GM19099 (cell line): ENCODE results near the gene GRK6.

Source experiments
- POLR2A ChIP-seq: IDR thresholded peaks from 3 replicates; pipeline ENCODE4 v1.6.1; 2011; ENCODE audit warnings: low read depth; ENCODE audit not compliant: insufficient read length; ENCODE audit errors: extremely low read depth

Gene GRK6

GRCh38 chr5:177426566-177427210 is at the start of gene GRK6:
GRK6 (plus strand) TSS chr5:177426676; CDS start chr5:177426846, 170 bp downstream.
- TF ChIP-seq POLR2A = peak; percentile 66

- TF ChIP-seq POLR2A = no peak
Measured at GRCh38 chr5:177377851-177378776, 48.4 kb upstream of the GRK6 start.

GRCh38 chr5:177378884-177379883 is 47.3 kb upstream of the GRK6 start:
- peak; percentile 25 for TF ChIP-seq POLR2A

- no peak for TF ChIP-seq POLR2A
Measured at GRCh38 chr5:177380805-177381126, 45.7 kb upstream of the GRK6 start.

- no peak for TF ChIP-seq POLR2A
Measured at GRCh38 chr5:177382423-177383029, 44.0 kb upstream of the GRK6 start.

GRCh38 chr5:177383181-177383580 is 43.3 kb upstream of the GRK6 start:
- no peak for TF ChIP-seq POLR2A

GRCh38 chr5:177384134-177384533 is 42.3 kb upstream of the GRK6 start, which contains the start of gene SLC34A1:
SLC34A1 (plus strand) TSS chr5:177384434; CDS start chr5:177385742, 1,308 bp downstream.
- TF ChIP-seq POLR2A = no peak

GRCh38 chr5:177385720-177386119 is 40.8 kb upstream of the GRK6 start:
- TF ChIP-seq POLR2A = no peak

GRCh38 chr5:177386542-177386941 is 39.9 kb upstream of the GRK6 start:
- TF ChIP-seq POLR2A = no peak

GRCh38 chr5:177387405-177387804 is 39.1 kb upstream of the GRK6 start:
- no peak for TF ChIP-seq POLR2A

- no peak for TF ChIP-seq POLR2A
Measured at GRCh38 chr5:177388521-177389052, 37.9 kb upstream of the GRK6 start.

GRCh38 chr5:177389241-177390169 is 37.0 kb upstream of the GRK6 start:
- peak; percentile 29 for TF ChIP-seq POLR2A
